Lung (tissue), 12 donors: Measurements from ENCODE around the gene PGAM2. TPM values are rescaled to one million over a fixed set of nuclear protein-coding genes. Genes with fewer than 3 reads are reported as not detected.

ENCODE experiments used
- ATAC-seq: fragments of 200-7000 bp; cut with Tn5 transposase; one replicate; pipeline ENCODE4 v1.9.1; 2020; ENCODE audit warnings: moderate number of reproducible peaks; ENCODE audit not compliant: insufficient read depth, low FRiP score
- DNase-seq, 3 donors: peaks; one replicate each; pipeline ENCODE4 v3.0.0-alpha.2; 2013 to 2017
- H3K27ac ChIP-seq, 2 donors: one replicate each; pipeline ENCODE4 v1.5.1; 2013; ENCODE audit warnings: mild to moderate bottlenecking in 2 of 2, moderate library complexity in 2 of 2, control low read depth in 1 of 2, inconsistent platforms in 1 of 2, low read depth in 1 of 2, low read length in 1 of 2
- H3K27me3 ChIP-seq, 3 donors: one replicate each; pipeline ENCODE4 v1.5.1; 2013; ENCODE audit warnings: low read length in 2 of 3; ENCODE audit not compliant: control insufficient read depth in 3 of 3, insufficient read depth in 3 of 3
- H3K36me3 ChIP-seq, 4 donors: one replicate each; pipeline ENCODE4 v1.5.1; 2013; ENCODE audit warnings: low read length in 4 of 4, mild to moderate bottlenecking in 1 of 4, moderate library complexity in 1 of 4; ENCODE audit not compliant: control insufficient read depth in 4 of 4, insufficient read depth in 4 of 4
- H3K4me1 ChIP-seq, 5 donors: one replicate each; pipeline ENCODE4 v1.5.1; 2013; ENCODE audit warnings: low read length in 5 of 5, mild to moderate bottlenecking in 2 of 5, moderate library complexity in 1 of 5; ENCODE audit not compliant: control insufficient read depth in 5 of 5, insufficient read depth in 5 of 5
- H3K4me3 ChIP-seq: one replicate; pipeline ENCODE4 v1.5.1; 2013; ENCODE audit warnings: mild to moderate bottlenecking, control low read depth, moderate library complexity
- H3K9ac ChIP-seq, 2 donors: one replicate each; pipeline ENCODE4 v1.5.1; 2013; ENCODE audit warnings: low read length in 2 of 2, control low read depth in 1 of 2; ENCODE audit not compliant: insufficient read depth in 1 of 2
- H3K9me3 ChIP-seq, 4 donors: one replicate each; pipeline ENCODE4 v1.5.1; 2013; ENCODE audit warnings: low read length in 3 of 4, mild to moderate bottlenecking in 1 of 4, moderate library complexity in 1 of 4; ENCODE audit not compliant: control insufficient read depth in 4 of 4, insufficient read depth in 3 of 4
- CTCF ChIP-seq: IDR thresholded peaks from 2 replicates; pipeline ENCODE4 v1.5.1; 2012; ENCODE audit warnings: mild to moderate bottlenecking; ENCODE audit errors: control extremely low read depth, extremely low read depth
- WGBS, 2 donors: extraction: QIAGEN DNeasy Blood & Tissue Kit; methylation state at CpG; one replicate each; pipeline ENCODE4 v1.1.7; 2013; 5-methylcytosine and 5-hydroxymethylcytosine counted together
- polyA plus RNA-seq, 2 donors: library from polyadenylated mRNA; stranded (reverse); fragments of 200-250 nt; gene quantifications; one replicate each; pipeline ENCODE4 v1.2.1, GENCODE V29; 2013
- total RNA-seq, 2 donors: library from RNA; depleted of rRNA in 1 of 2; stranded (reverse); fragments of >200 nt in 1 of 2; gene quantifications; one replicate each; pipeline ENCODE4 v1.2.1, GENCODE V29; 2014 to 2021
- donor health status: control.
- donor health status: control.
- donor health status: Bipolar disorder and iron deficiency.
- donor health status: healthy.
- donor health status: DM: yes; HTN: yes; CAD: no.

The PGAM2 gene
- total and polyA plus RNA-seq, 4 donors = 0.63 to 0.85 (median 0.83) TPM; not detected in 1

GRCh38 chr7:44060948-44061644 is 4.3 kb downstream of the PGAM2 start:
- peaks cover 0 to 4% (median 0%) of the 10 kb centered on the region in 3 donors for H3K27me3 ChIP-seq
- H3K9ac ChIP-seq = no peak overlapping the region
- H3K36me3 ChIP-seq = peaks cover 18 to 58% (median 38%) of the 10 kb centered on the region in 4 donors
- DNase-seq (no peak), ATAC-seq (no peak)
- no peak overlapping the region for H3K4me3 ChIP-seq
- no peak for TF ChIP-seq CTCF
- H3K27ac ChIP-seq = no peak overlapping the region
- 85 to 90% methylated on average over 8 of the region's 8 CpGs for WGBS, 2 donors
- no peaks in the 10 kb centered on the region for H3K9me3 ChIP-seq
- peaks cover 0 to 11% (median 0%) of the 10 kb centered on the region in 5 donors for H3K4me1 ChIP-seq

GRCh38 chr7:44060091-44060947 is 5.0 kb downstream of the PGAM2 start:
- Histone ChIP-seq H3K27me3 (peaks cover 0 to 3% (median 0%) of the 10 kb centered on the region in 3 donors), H3K9me3 (no peaks in the 10 kb centered on the region), H3K27ac (no peak overlapping the region), H3K4me1 (peaks cover 0 to 7% (median 0%) of the 10 kb centered on the region in 5 donors), H3K36me3 (peaks cover 18 to 58% (median 39%) of the 10 kb centered on the region in 4 donors), H3K9ac (no peak overlapping the region), H3K4me3 (no peak overlapping the region)
- 94 to 95% methylated on average over 21 of the region's 21 CpGs for WGBS, 2 donors
- no peak for DNase-seq
- no peak for ATAC-seq
- no peak for TF ChIP-seq CTCF

GRCh38 chr7:44059219-44060090 is 5.9 kb downstream of the PGAM2 start:
- 92% methylated on average over 14 of the region's 14 CpGs for WGBS, 2 donors

More at GRCh38 chr7:44059219-44060090, 5.9 kb downstream of the PGAM2 start:
- peaks cover 0 to 4% (median 0%) of the 10 kb centered on the region in 5 donors for H3K4me1 ChIP-seq
- peaks cover 18 to 60% (median 40%) of the 10 kb centered on the region in 4 donors for H3K36me3 ChIP-seq
- H3K27me3 ChIP-seq = no peaks in the 10 kb centered on the region
- no peak overlapping the region for H3K4me3 ChIP-seq
- H3K27ac ChIP-seq = no peak overlapping the region
- H3K9ac ChIP-seq = no peak overlapping the region
- ATAC-seq = no peak
- no peak for TF ChIP-seq CTCF
- no peak for DNase-seq
- no peaks in the 10 kb centered on the region for H3K9me3 ChIP-seq
